Measurements from ENCODE around the gene AP2A1. TPM values are rescaled to one million over a fixed set of nuclear protein-coding genes. Genes with fewer than 3 reads are reported as not detected.

Gene AP2A1
- total and polyA plus RNA-seq, 9 of the 15 experiments (the other 6 are each of a cell fraction or from before 2014, with no cell fraction given) = 0.55 to 150 (median 31.9) TPM

DNA sequence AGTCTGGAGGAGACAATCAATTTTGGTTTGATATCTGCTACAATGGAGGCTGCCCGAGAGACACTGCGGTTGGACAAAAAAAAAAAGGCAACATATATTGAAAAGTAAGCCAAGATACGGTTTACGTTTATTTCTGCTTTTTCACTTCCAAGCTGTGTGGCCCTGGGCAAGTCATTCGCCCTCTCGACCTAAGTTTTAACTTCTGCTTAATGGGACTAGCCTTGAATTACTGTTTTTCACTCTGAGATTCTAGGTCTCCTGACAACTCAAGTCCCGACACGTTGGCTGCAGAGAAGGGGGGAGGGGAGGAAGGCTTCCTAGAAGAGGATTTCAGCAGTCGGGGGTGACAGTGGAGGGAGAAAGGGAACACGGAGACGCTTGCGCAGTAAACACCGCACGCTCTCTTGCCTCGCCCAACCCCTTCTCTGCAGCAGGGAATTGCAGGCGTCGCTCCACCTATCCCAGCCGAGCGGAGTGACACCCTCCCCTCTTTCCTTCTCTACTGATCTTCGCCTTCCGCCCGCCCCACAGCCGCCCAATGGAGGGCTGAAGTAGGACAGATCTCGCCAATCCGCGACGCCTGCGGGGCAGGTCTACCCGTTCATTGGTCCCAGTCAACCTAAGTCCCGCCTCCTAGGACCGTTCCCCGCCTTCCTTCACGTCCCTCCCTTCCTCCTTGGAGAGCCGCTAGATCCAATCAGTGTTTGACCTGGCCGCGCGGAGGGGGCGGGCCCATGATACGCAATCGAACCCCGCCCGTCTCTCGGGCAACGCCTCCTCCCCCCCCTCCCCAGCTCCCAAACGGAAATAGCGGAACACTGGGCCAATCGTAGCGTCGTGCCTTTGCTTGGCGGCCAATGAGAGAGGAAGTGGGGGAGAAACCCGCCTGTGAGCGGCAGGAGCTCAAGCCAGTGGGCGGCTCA, 533 bp upstream of the AP2A1 start (continued):
- TF ChIP-seq PTTG1 (tag; IDR thresholded peaks at IDR 0.05; ENCODE audit: low read depth) = no peak
- no peak for TF ChIP-seq MCM2 (IDR thresholded peaks at IDR 0.05; ENCODE audit: low read depth)
- TF ChIP-seq ZNF57 (CRISPR knock-in tag; IDR thresholded peaks at IDR 0.05) = no peak
- TF ChIP-seq HOXB6 (CRISPR knock-in tag; IDR thresholded peaks at IDR 0.05; ENCODE audit: borderline replicate concordance) = no peak
- TF ChIP-seq, protein P1, sequence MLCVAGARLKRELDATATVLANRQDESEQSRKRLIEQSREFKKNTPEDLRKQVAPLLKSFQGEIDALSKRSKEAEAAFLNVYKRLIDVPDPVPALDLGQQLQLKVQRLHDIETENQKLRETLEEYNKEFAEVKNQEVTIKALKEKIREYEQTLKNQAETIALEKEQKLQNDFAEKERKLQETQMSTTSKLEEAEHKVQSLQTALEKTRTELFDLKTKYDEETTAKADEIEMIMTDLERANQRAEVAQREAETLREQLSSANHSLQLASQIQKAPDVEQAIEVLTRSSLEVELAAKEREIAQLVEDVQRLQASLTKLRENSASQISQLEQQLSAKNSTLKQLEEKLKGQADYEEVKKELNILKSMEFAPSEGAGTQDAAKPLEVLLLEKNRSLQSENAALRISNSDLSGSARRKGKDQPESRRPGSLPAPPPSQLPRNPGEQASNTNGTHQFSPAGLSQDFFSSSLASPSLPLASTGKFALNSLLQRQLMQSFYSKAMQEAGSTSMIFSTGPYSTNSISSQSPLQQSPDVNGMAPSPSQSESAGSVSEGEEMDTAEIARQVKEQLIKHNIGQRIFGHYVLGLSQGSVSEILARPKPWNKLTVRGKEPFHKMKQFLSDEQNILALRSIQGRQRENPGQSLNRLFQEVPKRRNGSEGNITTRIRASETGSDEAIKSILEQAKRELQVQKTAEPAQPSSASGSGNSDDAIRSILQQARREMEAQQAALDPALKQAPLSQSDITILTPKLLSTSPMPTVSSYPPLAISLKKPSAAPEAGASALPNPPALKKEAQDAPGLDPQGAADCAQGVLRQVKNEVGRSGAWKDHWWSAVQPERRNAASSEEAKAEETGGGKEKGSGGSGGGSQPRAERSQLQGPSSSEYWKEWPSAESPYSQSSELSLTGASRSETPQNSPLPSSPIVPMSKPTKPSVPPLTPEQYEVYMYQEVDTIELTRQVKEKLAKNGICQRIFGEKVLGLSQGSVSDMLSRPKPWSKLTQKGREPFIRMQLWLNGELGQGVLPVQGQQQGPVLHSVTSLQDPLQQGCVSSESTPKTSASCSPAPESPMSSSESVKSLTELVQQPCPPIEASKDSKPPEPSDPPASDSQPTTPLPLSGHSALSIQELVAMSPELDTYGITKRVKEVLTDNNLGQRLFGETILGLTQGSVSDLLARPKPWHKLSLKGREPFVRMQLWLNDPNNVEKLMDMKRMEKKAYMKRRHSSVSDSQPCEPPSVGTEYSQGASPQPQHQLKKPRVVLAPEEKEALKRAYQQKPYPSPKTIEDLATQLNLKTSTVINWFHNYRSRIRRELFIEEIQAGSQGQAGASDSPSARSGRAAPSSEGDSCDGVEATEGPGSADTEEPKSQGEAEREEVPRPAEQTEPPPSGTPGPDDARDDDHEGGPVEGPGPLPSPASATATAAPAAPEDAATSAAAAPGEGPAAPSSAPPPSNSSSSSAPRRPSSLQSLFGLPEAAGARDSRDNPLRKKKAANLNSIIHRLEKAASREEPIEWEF (CRISPR knock-in tag; IDR thresholded peaks at IDR 0.05) = no peak
- peak in 1 of 3 experiments; percentile 19 for TF ChIP-seq YY1 (IDR thresholded peaks at IDR 0.05; ENCODE audit: borderline replicate concordance in 1 of 3, control insufficient read depth in 1 of 3, extremely low read depth in 1 of 3, insufficient read depth in 3 of 3, insufficient read length in 1 of 3, insufficient replicate concordance in 2 of 3, low read depth in 1 of 3, low read length in 2 of 3)
- TF ChIP-seq GATAD2A (IDR thresholded peaks at IDR 0.05) = no peak
- TF ChIP-seq, protein P2, sequence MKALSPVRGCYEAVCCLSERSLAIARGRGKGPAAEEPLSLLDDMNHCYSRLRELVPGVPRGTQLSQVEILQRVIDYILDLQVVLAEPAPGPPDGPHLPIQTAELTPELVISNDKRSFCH (CRISPR knock-in tag; IDR thresholded peaks at IDR 0.05) = no peak
- TF ChIP-seq, protein P2 (tag; IDR thresholded peaks at IDR 0.05) = no peak
- TF ChIP-seq, protein P3, sequence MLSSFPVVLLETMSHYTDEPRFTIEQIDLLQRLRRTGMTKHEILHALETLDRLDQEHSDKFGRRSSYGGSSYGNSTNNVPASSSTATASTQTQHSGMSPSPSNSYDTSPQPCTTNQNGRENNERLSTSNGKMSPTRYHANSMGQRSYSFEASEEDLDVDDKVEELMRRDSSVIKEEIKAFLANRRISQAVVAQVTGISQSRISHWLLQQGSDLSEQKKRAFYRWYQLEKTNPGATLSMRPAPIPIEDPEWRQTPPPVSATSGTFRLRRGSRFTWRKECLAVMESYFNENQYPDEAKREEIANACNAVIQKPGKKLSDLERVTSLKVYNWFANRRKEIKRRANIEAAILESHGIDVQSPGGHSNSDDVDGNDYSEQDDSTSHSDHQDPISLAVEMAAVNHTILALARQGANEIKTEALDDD (IDR thresholded peaks at IDR 0.05) = no peak
- TF ChIP-seq TAL1 (IDR thresholded peaks at IDR 0.05) = no peak
- TF ChIP-seq, protein P4, sequence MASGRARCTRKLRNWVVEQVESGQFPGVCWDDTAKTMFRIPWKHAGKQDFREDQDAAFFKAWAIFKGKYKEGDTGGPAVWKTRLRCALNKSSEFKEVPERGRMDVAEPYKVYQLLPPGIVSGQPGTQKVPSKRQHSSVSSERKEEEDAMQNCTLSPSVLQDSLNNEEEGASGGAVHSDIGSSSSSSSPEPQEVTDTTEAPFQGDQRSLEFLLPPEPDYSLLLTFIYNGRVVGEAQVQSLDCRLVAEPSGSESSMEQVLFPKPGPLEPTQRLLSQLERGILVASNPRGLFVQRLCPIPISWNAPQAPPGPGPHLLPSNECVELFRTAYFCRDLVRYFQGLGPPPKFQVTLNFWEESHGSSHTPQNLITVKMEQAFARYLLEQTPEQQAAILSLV (tag; IDR thresholded peaks at IDR 0.05) = no peak
- TF ChIP-seq RBFOX2 (IDR thresholded peaks at IDR 0.05; ENCODE audit: low read depth, low read length) = peak; percentile 72
- TF ChIP-seq MAFG (tag; conservative IDR thresholded peaks at IDR 0.05) = no peak
- peak; percentile 29; the same call in 1 of the 2 replicates for TF ChIP-seq BHLHE40 (IDR thresholded peaks at IDR 0.05; ENCODE audit: low read length)
